HEK293T (cell line): ENCODE results near the gene COLGALT1.
"Not testable (repeated sequence)": the region's sequence is repeated elsewhere in the genome, so short reads cannot be mapped to it uniquely, and the experiment has no call there.

ENCODE experiments used
- CTCF ChIA-PET: fragments of 350-600 bp; formaldehyde crosslinking; extraction: SDS; loops from one replicate; lab custom pipeline; 2021; ENCODE audit warnings: antibody characterized with exemption, inconsistent platforms; lab: Yijun Ruan, JAX
- POLR2A ChIA-PET: fragments of 350-600 bp; formaldehyde crosslinking; extraction: SDS; loops from one replicate; lab custom pipeline; 2020; ENCODE audit warnings: antibody characterized with exemption, inconsistent platforms; lab: Yijun Ruan, JAX
- DNase-seq: peaks from one replicate; pipeline ENCODE4 v3.0.0; 2012; ENCODE audit warnings: mixed read lengths; ENCODE audit errors: extremely low spot score
- ARNT ChIP-seq: fragments of 450-650 bp; IDR thresholded peaks from 2 replicates; pipeline ENCODE4 v1.6.1; 2017; ENCODE audit warnings: mild to moderate bottlenecking
- BHLHE40 ChIP-seq: fragments of 450-650 bp; IDR thresholded peaks from 2 replicates; pipeline ENCODE4 v1.6.1; 2016; ENCODE audit warnings: mild to moderate bottlenecking, moderate library complexity, borderline replicate concordance
- CTBP1 ChIP-seq: fragments of 450-650 bp; IDR thresholded peaks from 2 replicates; pipeline ENCODE4 v1.6.1; 2016; ENCODE audit warnings: borderline replicate concordance
- ELF4 ChIP-seq: fragments of 450-650 bp; IDR thresholded peaks from 2 replicates; pipeline ENCODE4 v1.6.1; 2017; ENCODE audit warnings: antibody characterized with exemption
- FOXA1 ChIP-seq: fragments of 450-650 bp; IDR thresholded peaks from 2 replicates; pipeline ENCODE4 v1.6.1; 2016; ENCODE audit warnings: mild to moderate bottlenecking
- FOXK2 ChIP-seq: fragments of 450-650 bp; IDR thresholded peaks from 2 replicates; pipeline ENCODE4 v1.6.1; 2016; ENCODE audit warnings: mild to moderate bottlenecking
- FOXM1 ChIP-seq: fragments of 450-650 bp; IDR thresholded peaks from 2 replicates; pipeline ENCODE4 v1.6.1; 2017; ENCODE audit warnings: mild to moderate bottlenecking, borderline replicate concordance
- HDGF ChIP-seq: fragments of 450-650 bp; IDR thresholded peaks from 2 replicates; pipeline ENCODE4 v1.6.1; 2017; ENCODE audit warnings: antibody characterized with exemption, borderline replicate concordance
- L3MBTL2 ChIP-seq: fragments of 450-650 bp; conservative IDR thresholded peaks from 2 replicates; pipeline ENCODE4 v1.6.1; 2016; ENCODE audit warnings: mild to moderate bottlenecking
- LEF1 ChIP-seq: fragments of 450-650 bp; IDR thresholded peaks from 2 replicates; pipeline ENCODE4 v1.6.1; 2017; ENCODE audit warnings: mild to moderate bottlenecking, borderline replicate concordance
- NFRKB ChIP-seq: fragments of 450-650 bp; IDR thresholded peaks from 2 replicates; pipeline ENCODE4 v1.6.1; 2016; ENCODE audit warnings: mild to moderate bottlenecking, moderate library complexity
- SP1 ChIP-seq: fragments of 450-650 bp; IDR thresholded peaks from 2 replicates; pipeline ENCODE4 v1.6.1; 2017
- SUZ12 ChIP-seq: fragments of 450-650 bp; IDR thresholded peaks from 2 replicates; pipeline ENCODE4 v1.6.1; 2016; ENCODE audit warnings: mild to moderate bottlenecking
- TARDBP ChIP-seq: fragments of 450-650 bp; IDR thresholded peaks from 2 replicates; pipeline ENCODE4 v1.6.1; 2016
- ZNF384 ChIP-seq: fragments of 450-650 bp; IDR thresholded peaks from 2 replicates; pipeline ENCODE4 v1.6.1; 2016
- TF ChIP-seq, protein P1 (sequence below): fragments of 450-650 bp; IDR thresholded peaks from 2 replicates; pipeline ENCODE4 v1.6.1; 2016

Gene COLGALT1

GRCh38 chr19:17549085-17549740 lies 6.2 kb upstream of the COLGALT1 start:
- ChIA-PET CTCF (interaction anchor here (0.6 to 1.1 kb wide), 2 partner anchors 26 to 84 kb away, joined by 3 read pairs; no protein-coding TSS in a partner anchor), POLR2A (no interaction called here)
- no peak for DNase-seq
- no peak for TF ChIP-seq BHLHE40
- TF ChIP-seq SP1, result no peak
- TF ChIP-seq ELF4, result no peak
- TF ChIP-seq FOXM1, result no peak
- no peak for TF ChIP-seq FOXA1

DNA sequence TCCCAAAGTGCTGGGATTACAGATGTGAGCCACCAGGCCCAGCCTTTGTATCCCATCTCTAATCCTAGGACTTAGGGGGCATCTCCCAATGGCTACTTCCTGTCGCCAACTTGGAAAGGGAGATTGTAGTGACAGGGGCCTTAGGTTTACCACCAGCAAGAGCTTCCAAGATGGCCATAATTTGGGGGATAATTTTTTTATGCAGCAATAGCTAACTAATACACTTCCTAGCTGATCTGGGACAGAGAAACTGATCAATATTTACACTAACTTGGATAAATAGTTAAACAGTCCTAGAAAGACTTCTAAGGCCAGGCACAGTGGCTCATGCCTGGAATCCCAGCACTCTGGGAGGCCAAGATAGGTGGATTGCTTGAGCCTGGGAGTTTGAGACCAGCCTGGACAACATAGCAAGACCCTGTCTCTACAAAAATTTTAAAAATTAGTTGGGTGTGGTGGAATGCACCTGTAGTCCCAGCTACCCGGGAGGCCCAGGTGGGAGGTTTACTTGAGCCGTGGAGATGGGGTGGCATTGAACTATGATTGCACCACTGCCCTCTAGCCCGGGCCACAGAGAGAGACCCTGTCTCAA lies 5.3 kb upstream of the COLGALT1 start:
- CTCF ChIA-PET, result interaction anchor here (1.1 kb wide), 1 partner anchor 85 kb away, joined by 3 read pairs; no protein-coding TSS in a partner anchor
- no peak for TF ChIP-seq L3MBTL2
- no peak for TF ChIP-seq FOXK2
- TF ChIP-seq FOXA1, result no peak
- no peak for TF ChIP-seq FOXM1
- TF ChIP-seq ARNT, result no peak
- TF ChIP-seq ELF4, result no peak
- no peak for TF ChIP-seq CTBP1
- no peak for TF ChIP-seq SUZ12
- TF ChIP-seq, protein P1, sequence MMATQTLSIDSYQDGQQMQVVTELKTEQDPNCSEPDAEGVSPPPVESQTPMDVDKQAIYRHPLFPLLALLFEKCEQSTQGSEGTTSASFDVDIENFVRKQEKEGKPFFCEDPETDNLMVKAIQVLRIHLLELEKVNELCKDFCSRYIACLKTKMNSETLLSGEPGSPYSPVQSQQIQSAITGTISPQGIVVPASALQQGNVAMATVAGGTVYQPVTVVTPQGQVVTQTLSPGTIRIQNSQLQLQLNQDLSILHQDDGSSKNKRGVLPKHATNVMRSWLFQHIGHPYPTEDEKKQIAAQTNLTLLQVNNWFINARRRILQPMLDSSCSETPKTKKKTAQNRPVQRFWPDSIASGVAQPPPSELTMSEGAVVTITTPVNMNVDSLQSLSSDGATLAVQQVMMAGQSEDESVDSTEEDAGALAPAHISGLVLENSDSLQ, result no peak
- TF ChIP-seq LEF1, result no peak
- POLR2A ChIA-PET, result no interaction called here
- no peak for DNase-seq

DNA sequence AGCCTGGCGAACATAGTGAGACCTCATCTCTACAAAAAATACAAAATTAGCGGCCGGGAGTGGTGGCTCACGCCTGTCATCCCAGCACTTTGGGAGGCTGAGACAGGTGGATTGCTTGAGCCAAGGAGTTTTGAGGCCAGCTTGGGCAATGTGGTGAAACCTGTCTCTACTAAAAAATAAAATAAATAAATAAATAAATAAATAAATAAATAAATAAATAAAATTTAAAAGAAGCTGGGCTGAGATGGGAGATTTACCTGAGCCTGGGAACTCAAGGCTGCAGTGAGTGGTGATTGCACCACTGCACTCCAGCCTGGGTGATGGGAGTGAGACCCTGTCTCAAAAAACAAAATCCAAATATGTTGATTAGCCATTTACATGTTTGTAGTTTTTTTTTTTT lies 2.7 kb upstream of the COLGALT1 start:
- DNase-seq, POLR2A ChIA-PET: not testable (repeated sequence)
- CTCF ChIA-PET, result interaction anchor here (0.8 to 1.3 kb wide), 2 partner anchors 57 to 222 kb away, joined by 3 read pairs; no protein-coding TSS in a partner anchor

DNA sequence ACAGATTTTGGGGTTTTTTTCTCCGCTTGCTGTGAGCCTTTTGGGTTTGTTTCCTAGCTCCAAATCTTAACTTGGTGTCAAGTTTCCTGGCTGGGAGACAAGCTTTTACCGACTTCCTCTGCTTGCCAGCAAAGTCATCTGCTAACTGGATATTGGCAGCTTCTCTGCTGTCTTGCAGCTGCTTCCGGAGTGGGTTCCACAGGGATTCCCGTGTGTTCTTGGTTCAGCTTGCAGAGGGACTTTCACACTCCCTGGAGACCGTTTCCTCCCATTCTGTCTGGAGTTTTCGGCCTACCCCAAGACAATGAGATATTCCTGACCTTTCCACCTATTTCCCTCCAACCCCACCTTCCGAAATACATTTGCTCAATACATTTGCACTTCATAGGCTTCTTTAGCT lies 2.2 kb upstream of the COLGALT1 start:
- POLR2A ChIA-PET, result no interaction called here
- CTCF ChIA-PET, result interaction anchor here (0.8 to 1.3 kb wide), 2 partner anchors 57 to 221 kb away, joined by 3 read pairs; no protein-coding TSS in a partner anchor
- no peak for DNase-seq
- no peak for TF ChIP-seq NFRKB
- no peak for TF ChIP-seq ZNF384
- TF ChIP-seq CTBP1, result no peak
- no peak for TF ChIP-seq FOXK2
- no peak for TF ChIP-seq FOXA1
- no peak for TF ChIP-seq HDGF
- no peak for TF ChIP-seq TARDBP
- TF ChIP-seq ARNT, result no peak
- no peak for TF ChIP-seq ELF4
- TF ChIP-seq, protein P1, result no peak
- TF ChIP-seq FOXM1, result no peak
- no peak for TF ChIP-seq SP1
- no peak for TF ChIP-seq BHLHE40

- DNase-seq, result no peak
- ChIA-PET CTCF (no interaction called here), POLR2A (no interaction called here)
- TF ChIP-seq NFRKB (no peak), TARDBP (no peak), FOXA1 (no peak), FOXM1 (no peak), ELF4 (no peak), ZNF384 (peak; percentile 47), BHLHE40 (no peak)
Measured at GRCh38 chr19:17554968-17555479, 425 bp upstream of the COLGALT1 start.

GRCh38 chr19:17555929-17556813 lies 722 bp downstream of the COLGALT1 start:
- no peak for DNase-seq
- TF ChIP-seq ZNF384, result no peak
- TF ChIP-seq FOXK2, result no peak
- no peak for TF ChIP-seq NFRKB
- no peak for TF ChIP-seq BHLHE40
- peak; percentile 73; the same call in 1 of the 2 replicates for TF ChIP-seq TARDBP
- ChIA-PET CTCF (no interaction called here), POLR2A (interaction anchor here (0.6 to 2.5 kb wide), 3 partner anchors 45 to 98 kb away, joined by 3 to 9 read pairs (median 6); partner anchors contain the start of gene PGLS)

- no peak for TF ChIP-seq BHLHE40
- TF ChIP-seq, protein P1, result no peak
- TF ChIP-seq ZNF384, result no peak
- no peak for TF ChIP-seq SUZ12
- no peak for TF ChIP-seq L3MBTL2
- TF ChIP-seq FOXM1, result no peak
- no peak for TF ChIP-seq TARDBP
- no peak for TF ChIP-seq FOXK2
- no peak for TF ChIP-seq LEF1
- no peak for TF ChIP-seq CTBP1
- POLR2A ChIA-PET, result interaction anchor here (1.8 to 2.5 kb wide), 2 partner anchors 46 to 49 kb away, joined by 6 to 9 read pairs; partner anchors contain the start of gene PGLS
- CTCF ChIA-PET, result no interaction called here
Measured at GRCh38 chr19:17556995-17557394, 1.5 kb downstream of the COLGALT1 start.

More at GRCh38 chr19:17556995-17557394, 1.5 kb downstream of the COLGALT1 start:
- DNase-seq, result no peak
